WI38 (cell line): ENCODE data around the gene C2CD2L.
"Not testable (repeated sequence)": the region's sequence is repeated elsewhere in the genome, so short reads cannot be mapped to it uniquely, and the experiment has no call there.

Experiments
- H3K4me3 ChIP-seq: 2 replicates; pipeline ENCODE4 v1.5.1; 2011; ENCODE audit warnings: low read depth, mild to moderate bottlenecking, control low read depth, low read length
- CTCF ChIP-seq: IDR thresholded peaks from 2 replicates; pipeline ENCODE4 v1.5.1; 2012; ENCODE audit warnings: low read depth, mild to moderate bottlenecking, control low read depth, low read length

Gene C2CD2L

DNA sequence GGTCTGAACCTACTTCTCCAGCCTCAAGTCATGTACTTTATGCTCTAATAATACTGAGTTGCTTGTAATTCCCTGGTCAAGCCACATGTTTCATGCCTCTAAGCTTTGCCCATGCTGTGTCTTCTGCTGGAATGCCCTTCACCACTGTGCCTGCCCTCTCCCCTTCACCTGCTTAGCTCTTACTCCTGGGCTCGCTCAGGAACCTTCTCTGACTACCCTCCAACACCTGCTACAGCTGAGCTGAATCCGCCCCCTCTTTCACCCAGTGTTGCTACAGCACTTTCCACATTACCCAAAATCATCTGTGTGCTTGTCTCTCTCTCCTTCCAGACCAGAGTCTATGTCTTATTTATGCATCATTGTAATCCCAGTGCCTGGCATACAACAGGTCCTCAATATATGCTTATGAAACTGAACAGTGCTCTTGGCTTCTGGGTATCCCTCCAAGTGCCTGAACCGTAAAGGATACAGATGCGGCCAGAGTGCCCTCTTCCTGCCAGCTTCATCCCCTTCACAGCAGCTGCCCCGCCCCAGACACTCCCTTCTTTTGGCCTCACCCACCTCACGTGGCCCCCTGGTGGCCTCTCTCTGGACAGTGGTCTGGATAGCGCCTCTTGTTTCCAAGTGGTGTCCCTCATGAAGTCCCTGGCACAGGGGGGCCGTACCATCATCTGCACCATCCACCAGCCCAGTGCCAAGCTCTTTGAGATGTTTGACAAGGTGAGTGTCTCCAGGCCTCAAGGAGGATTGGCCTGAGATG is 48.8 kb downstream of the C2CD2L start:
- TF ChIP-seq CTCF = 0 out of 2 replicates have a peak, but pooled peaks have one; percentile 14
- no peak overlapping the region for H3K4me3 ChIP-seq

GRCh38 chr11:119156496-119156895 is 49.4 kb downstream of the C2CD2L start:
- H3K4me3 ChIP-seq = no peak overlapping the region
- TF ChIP-seq CTCF = no peak

GRCh38 chr11:119157063-119157462 is 49.9 kb downstream of the C2CD2L start:
- TF ChIP-seq CTCF = no peak
- H3K4me3 ChIP-seq = no peak overlapping the region

DNA sequence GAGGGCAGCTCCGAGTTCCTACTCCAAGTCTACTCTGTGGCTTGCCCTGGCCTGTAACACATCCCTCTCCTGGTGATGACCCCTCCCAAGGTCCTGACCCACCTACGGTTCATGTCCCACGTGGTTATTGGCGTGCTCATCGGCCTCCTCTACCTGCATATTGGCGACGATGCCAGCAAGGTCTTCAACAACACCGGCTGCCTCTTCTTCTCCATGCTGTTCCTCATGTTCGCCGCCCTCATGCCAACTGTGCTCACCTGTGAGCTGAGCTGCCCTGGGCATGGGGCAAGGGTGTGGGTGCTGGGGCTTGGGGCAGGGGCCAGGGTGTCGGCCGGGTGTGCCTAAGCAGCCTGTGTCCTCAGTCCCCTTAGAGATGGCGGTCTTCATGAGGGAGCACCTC is 51.3 kb downstream of the C2CD2L start:
- TF ChIP-seq CTCF = no peak
- H3K4me3 ChIP-seq = no peak overlapping the region

DNA sequence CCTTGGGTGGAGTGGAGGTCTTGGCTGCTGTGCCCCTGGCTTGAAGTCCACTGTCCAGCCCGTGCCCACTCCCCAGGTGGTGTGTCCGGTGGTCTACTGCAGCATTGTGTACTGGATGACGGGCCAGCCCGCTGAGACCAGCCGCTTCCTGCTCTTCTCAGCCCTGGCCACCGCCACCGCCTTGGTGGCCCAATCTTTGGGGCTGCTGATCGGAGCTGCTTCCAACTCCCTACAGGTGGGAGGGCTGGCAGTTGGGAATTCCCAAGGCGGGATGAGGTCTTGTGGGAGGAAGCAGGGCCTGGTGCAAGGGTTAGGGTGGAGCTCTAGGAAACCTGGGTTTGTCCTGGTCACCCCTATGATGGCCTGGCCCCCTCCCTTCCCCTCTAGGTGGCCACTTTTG is 53.0 kb downstream of the C2CD2L start:
- no peak for TF ChIP-seq CTCF
- H3K4me3 ChIP-seq = no peak overlapping the region

DNA sequence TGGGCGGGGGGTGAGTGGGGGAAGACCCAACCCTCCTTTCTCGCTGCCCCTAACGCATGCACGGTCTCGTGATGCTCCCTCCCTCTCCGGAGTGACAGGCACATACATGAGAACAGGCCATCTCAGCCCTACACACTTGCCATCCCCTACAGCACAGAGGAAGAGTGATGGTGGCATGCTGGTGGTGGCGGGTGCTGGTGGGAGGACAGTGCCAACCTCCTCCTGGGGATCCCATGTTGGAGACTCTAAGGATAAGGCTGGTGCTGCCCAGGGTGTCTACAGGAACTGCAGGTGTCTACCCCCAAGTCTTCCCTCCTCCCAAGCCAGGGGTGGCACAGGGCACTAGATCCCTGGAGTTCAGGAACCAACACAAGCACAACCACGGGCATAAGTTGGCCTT is 54.7 kb downstream of the C2CD2L start:
- no peak overlapping the region for H3K4me3 ChIP-seq
- TF ChIP-seq CTCF = no peak

GRCh38 chr11:119166368-119167076 is 59.4 kb downstream of the C2CD2L start:
- H3K4me3 ChIP-seq = no peak overlapping the region
- TF ChIP-seq CTCF = no peak

DNA sequence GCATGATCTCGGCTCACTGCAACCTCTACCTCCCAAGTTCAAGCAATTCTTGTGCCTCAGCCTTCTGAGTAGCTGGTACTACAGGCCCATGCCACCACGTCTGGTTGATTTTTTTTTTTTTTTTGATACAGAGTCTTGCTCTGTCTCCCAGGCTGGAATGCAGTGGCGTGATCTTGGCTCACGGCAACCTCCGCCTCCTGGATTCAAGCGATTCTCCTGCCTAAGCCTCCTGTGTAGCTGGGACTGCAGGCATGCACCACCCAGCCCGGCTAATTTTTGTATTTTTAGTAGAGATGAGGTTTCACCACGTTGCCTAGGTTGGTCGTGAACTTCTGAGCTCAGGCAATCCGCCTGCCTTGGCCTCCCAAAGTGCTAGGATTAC is 59.9 kb downstream of the C2CD2L start:
- H3K4me3 ChIP-seq = not testable (repeated sequence)
